ENCODE results near the gene ARHGAP32. TPM values are rescaled to one million over a fixed set of nuclear protein-coding genes. Genes with fewer than 3 reads are reported as not detected.

The ARHGAP32 gene
- total RNA-seq, 1 donor from 2014 or later: 21.4 TPM

- no peaks in the 10 kb centered on the region for H3K9me3 ChIP-seq (ENCODE audit: low read depth)
Measured at GRCh38 chr11:129145276-129145675, 46.8 kb downstream of the ARHGAP32 start.

GRCh38 chr11:129144256-129144655 lies 47.9 kb downstream of the ARHGAP32 start:
- no peak overlapping the region for H3K4me2 ChIP-seq
- H4K20me1 ChIP-seq (ENCODE audit: low read depth): no peaks in the 10 kb centered on the region
- no peaks in the 10 kb centered on the region for H3K36me3 ChIP-seq
- TF ChIP-seq EZH2 (IDR thresholded peaks at IDR 0.05) (no peak), CTCF (IDR thresholded peaks at IDR 0.05) (no peak), EZH2phosphoT487 (IDR thresholded peaks at IDR 0.05) (no peak)
- no peak overlapping the region for H3K4me3 Mint-ChIP-seq
- H3K79me2 ChIP-seq (ENCODE audit: low read depth): peaks cover 32% of the 10 kb centered on the region
- peaks cover 27% of the 10 kb centered on the region for H3K36me3 Mint-ChIP-seq
- peaks cover 14% of the 10 kb centered on the region for H3K9me3 Mint-ChIP-seq
- no peak for DNase-seq (ENCODE audit: low spot score)
- H3K4me3 ChIP-seq: no peak overlapping the region
- peak overlapping the region; percentile 27 for H3K27ac Mint-ChIP-seq
- H3K27me3 Mint-ChIP-seq (ENCODE audit: insufficient read depth, low read depth): no peaks in the 10 kb centered on the region
- no peaks in the 10 kb centered on the region for H3K9me3 ChIP-seq (ENCODE audit: low read depth)
- H3K4me1 ChIP-seq: no peaks in the 10 kb centered on the region
- no peak overlapping the region for H3K9ac ChIP-seq
- no peaks in the 10 kb centered on the region for H3K27me3 ChIP-seq
- no peak overlapping the region for H3K27ac ChIP-seq
- H2AFZ ChIP-seq (replicated peaks): no peak overlapping the region
- H3F3A ChIP-seq (ENCODE audit: low read depth): no peaks in the 10 kb centered on the region
- H3K4me1 Mint-ChIP-seq: peaks cover 29% of the 10 kb centered on the region

More at GRCh38 chr11:129145276-129145675, 46.8 kb downstream of the ARHGAP32 start:
- Mint-ChIP-seq H3K27me3 (ENCODE audit: insufficient read depth, low read depth) (no peaks in the 10 kb centered on the region), H3K4me1 (peaks cover 29% of the 10 kb centered on the region), H3K9me3 (peaks cover 23% of the 10 kb centered on the region), H3K36me3 (peaks cover 34% of the 10 kb centered on the region), H3K4me3 (no peak overlapping the region), H3K27ac (no peak overlapping the region)
- H3K36me3 ChIP-seq: no peaks in the 10 kb centered on the region
- DNase-seq (ENCODE audit: low spot score): no peak
- H3K9ac ChIP-seq: no peak overlapping the region
- peaks cover 41% of the 10 kb centered on the region for H3K79me2 ChIP-seq (ENCODE audit: low read depth)
- TF ChIP-seq CTCF (IDR thresholded peaks at IDR 0.05) (no peak), EZH2phosphoT487 (IDR thresholded peaks at IDR 0.05) (no peak), EZH2 (IDR thresholded peaks at IDR 0.05) (no peak)
- no peak overlapping the region for H3K4me3 ChIP-seq
- no peaks in the 10 kb centered on the region for H3K4me1 ChIP-seq
- H3K4me2 ChIP-seq: no peak overlapping the region
- no peak overlapping the region for H2AFZ ChIP-seq (replicated peaks)
- no peak overlapping the region for H3K27ac ChIP-seq
- no peaks in the 10 kb centered on the region for H3K27me3 ChIP-seq
- no peaks in the 10 kb centered on the region for H3F3A ChIP-seq (ENCODE audit: low read depth)
- H4K20me1 ChIP-seq (ENCODE audit: low read depth): no peaks in the 10 kb centered on the region

- no peak for TF ChIP-seq EZH2 (IDR thresholded peaks at IDR 0.05)
- no peak for TF ChIP-seq CTCF (IDR thresholded peaks at IDR 0.05)
- no peak for TF ChIP-seq EZH2phosphoT487 (IDR thresholded peaks at IDR 0.05)
- Mint-ChIP-seq H3K4me3 (peak overlapping the region; percentile 59), H3K27ac (peak overlapping the region; percentile 57), H3K36me3 (peaks cover 22% of the 10 kb centered on the region), H3K9me3 (peaks cover 10% of the 10 kb centered on the region), H3K4me1 (peaks cover 29% of the 10 kb centered on the region), H3K27me3 (ENCODE audit: insufficient read depth, low read depth) (no peaks in the 10 kb centered on the region)
- no peak for DNase-seq (ENCODE audit: low spot score)
- Histone ChIP-seq H3K79me2 (ENCODE audit: low read depth) (peaks cover 27% of the 10 kb centered on the region), H3K9ac (no peak overlapping the region), H3K4me1 (no peaks in the 10 kb centered on the region), H4K20me1 (ENCODE audit: low read depth) (no peaks in the 10 kb centered on the region), H3K4me2 (no peak overlapping the region), H3F3A (ENCODE audit: low read depth) (no peaks in the 10 kb centered on the region), H3K9me3 (ENCODE audit: low read depth) (no peaks in the 10 kb centered on the region), H3K36me3 (no peaks in the 10 kb centered on the region), H2AFZ (replicated peaks) (no peak overlapping the region), H3K4me3 (no peak overlapping the region), H3K27me3 (no peaks in the 10 kb centered on the region), H3K27ac (no peak overlapping the region)
Measured at GRCh38 chr11:129143335-129143734, 48.8 kb downstream of the ARHGAP32 start.
